Stimulated activated CD8-positive, alpha-beta memory T cell treated with anti-CD3 and anti-CD28 coated beads, Interleukin-4, amount 100 ng/mL, for 4 hours (primary cell): ENCODE data around the gene SNRPE.
"Not testable (repeated sequence)": the region's sequence is repeated elsewhere in the genome, so short reads cannot be mapped to it uniquely, and the experiment has no call there.

Source experiments
- DNase-seq, 2 donors: peaks; one replicate each; pipeline ENCODE4 v3.0.0-alpha.2; 2020; ENCODE audit warnings: low read depth in 2 of 2, low spot score in 1 of 2

SNRPE gene

DNA sequence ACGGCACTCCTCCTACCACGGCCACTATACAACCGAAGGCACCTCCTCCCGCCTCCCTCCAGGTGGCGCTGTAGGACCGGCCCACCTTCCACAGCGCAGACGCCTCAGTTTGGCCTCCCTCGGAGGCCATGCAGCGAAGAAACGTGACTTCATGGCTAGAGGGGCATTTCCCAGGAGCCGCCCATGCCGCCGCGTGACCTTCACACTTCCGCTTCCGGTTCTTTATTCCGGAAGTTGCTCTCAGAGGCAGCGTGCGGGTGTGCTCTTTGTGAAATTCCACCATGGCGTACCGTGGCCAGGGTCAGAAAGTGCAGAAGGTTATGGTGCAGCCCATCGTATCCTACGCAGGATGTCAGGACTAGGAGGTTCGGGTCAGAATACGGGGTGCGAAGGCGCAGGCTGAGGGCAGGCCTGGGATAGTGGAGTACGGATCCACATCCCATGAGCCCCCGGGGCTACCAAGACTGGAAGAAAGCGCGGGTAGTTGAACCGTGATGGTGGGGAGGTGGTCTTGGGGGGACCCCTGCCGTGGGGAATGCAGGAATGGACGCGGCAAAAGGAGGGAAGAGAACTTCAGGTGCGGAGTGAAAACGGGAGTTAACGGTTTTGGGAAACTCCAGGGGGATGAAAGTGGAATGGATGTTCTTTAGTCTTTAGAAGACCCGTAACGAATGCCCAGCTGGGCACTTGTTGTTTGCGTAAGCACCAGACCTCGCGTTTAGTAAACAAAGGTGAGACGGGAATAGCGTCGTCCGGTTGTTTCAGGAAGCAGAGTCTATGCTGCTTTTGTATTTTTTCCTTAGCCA, at the start of gene SNRPE:
TSS of gene SNRPE (plus strand) at position 221 of the 806 bp plus-strand sequence. CDS start at position 282, 61 bp downstream.
- peak; percentile 91 for DNase-seq

DNA sequence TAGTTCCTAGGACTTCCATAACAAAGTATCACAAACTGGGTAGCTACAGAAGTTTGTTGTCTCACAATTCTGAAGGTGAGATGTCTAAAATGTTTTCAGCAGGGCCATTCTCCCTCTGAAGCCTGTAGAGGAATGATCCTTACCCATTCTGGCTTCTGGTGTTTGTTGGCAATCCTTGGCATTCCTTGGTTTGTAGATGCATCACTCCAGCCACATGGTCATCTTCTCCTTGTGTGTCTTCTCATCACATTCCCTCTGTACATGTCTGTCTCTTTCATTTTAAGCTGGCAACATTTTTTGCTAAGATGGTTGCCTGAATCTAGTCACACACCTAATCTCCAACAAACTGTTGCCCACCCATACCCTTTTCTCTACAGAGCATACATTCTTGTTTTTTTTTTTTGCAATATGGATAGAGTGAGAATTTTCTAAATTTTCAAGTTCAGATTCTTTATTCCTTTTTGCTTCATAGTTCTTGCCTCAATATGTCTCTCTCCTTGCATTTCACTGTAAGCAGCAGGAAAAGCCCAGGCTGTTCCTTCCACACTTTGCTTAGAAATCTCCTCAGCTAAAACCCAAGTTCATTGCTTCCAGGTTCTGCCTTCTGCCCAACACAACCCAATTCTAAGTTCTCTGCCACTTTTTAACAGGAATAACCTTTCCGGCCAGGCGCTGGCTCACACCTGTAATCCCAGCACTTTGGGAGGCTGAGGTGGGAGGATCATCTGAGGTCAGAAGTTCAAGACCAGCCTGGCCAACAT, 47.6 kb upstream of the SNRPE start:
- no peak for DNase-seq

- DNase-seq, result no peak
Measured at GRCh38 chr1:203818399-203818798, 43.0 kb upstream of the SNRPE start.

DNA sequence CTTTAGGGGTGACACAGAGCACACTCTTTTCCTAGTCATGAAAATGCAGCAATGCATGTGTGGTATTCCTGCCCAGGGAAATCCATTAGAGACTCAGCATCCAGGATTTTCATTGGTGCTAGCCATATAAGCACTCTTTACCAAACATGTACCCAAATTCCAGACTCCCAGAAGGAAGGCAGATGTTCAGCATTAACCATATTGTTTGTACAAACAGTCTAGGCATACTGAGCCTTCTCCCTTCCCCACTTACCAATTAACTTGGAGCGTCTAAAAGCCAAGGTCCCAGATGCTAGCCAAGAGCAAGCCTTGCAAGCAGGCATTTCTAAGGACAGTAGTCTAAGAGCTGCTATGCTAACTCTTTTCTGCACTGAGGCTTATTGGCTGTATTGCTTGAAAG, 38.1 kb upstream of the SNRPE start:
- no peak for DNase-seq

GRCh38 chr1:203826175-203826574, 35.2 kb upstream of the SNRPE start:
- no peak for DNase-seq

DNA sequence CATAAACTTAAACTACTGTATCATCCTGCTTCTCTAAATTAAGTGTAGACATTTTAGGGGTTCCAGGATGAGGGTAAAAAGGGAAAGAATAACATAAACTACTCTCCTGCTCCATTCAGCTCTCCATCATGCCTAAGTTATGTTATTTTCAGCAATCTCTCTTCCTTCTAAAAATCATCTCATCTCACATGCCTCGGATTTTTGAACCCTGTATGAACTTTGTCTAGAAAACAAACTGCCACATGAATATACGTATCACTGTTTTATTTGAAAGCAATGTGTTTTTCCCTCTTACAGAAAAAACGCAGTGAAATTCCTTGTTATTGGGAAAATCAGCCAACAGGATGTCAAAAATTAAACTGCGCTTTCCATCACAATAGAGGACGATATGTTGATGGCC, 33.4 kb upstream of the SNRPE start:
- no peak for DNase-seq

- no peak for DNase-seq
Measured at GRCh38 chr1:203828503-203828902, 32.9 kb upstream of the SNRPE start.

DNA sequence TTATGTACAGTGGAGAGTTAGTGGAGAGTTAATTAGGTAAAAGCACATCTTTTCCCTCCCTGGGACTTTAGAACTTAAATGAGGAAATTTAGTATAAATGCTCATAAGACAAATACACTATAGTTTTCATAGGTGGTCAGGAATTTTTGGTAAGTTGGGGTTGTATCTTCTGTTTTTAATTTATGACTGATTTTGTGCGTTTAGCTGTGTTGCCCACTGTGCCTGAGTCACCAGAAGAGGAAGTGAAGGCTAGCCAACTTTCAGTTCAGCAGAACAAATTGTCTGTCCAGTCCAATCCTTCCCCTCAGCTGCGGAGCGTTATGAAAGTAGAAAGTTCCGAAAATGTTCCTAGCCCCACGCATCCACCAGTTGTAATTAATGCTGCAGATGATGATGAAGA, 32.2 kb upstream of the SNRPE start:
- DNase-seq, result not testable (repeated sequence)

- no peak for DNase-seq
Measured at GRCh38 chr1:203835476-203835875, 25.9 kb upstream of the SNRPE start.

DNA sequence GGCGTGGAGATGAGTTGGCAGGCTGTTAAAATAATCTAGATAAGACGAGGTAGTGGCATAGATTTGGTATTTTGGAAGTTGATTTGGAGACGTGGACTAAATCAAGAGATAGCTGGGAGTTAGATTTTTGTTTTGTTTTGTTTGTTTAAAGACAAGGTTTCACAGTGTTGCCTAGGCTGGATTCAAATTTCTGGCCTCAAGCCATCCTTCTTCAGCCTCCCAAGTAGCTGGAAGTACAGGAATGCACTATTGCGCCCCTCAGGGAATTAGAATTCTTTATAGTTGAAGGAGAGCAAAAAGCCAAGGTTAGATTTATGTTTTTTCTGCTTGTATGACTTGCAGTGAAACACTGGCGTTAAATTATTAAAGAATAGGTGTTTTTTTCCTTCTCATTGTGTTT, 22.3 kb upstream of the SNRPE start:
- no peak for DNase-seq

GRCh38 chr1:203840208-203840808, 21.1 kb upstream of the SNRPE start:
- no peak for DNase-seq

DNA sequence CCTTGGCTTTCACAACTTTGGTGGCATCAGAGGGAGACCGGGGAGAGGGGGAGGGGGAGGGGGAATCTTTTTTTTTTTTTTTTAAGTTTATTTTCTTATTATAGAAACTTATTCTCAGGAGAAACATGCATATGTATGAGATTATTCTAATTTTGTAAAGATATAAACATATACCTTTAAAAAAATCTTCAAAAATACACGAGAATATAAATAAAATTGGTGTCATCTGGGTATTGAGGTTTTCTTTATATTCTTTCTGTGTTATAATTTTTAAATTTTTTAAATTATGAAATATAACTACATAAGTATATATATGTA, 18.9 kb upstream of the SNRPE start:
- no peak for DNase-seq

- no peak for DNase-seq
Measured at GRCh38 chr1:203843435-203843834, 18.0 kb upstream of the SNRPE start.

- not testable (repeated sequence) for DNase-seq
Measured at GRCh38 chr1:203853112-203853511, 8.3 kb upstream of the SNRPE start.

GRCh38 chr1:203858055-203858454, 3.3 kb upstream of the SNRPE start:
- no peak for DNase-seq

GRCh38 chr1:203858975-203859374, 2.4 kb upstream of the SNRPE start:
- no peak for DNase-seq

GRCh38 chr1:203860396-203861025, 888 bp upstream of the SNRPE start:
- DNase-seq, result no peak

GRCh38 chr1:203867802-203868201, 6.4 kb downstream of the SNRPE start:
- no peak for DNase-seq

DNA sequence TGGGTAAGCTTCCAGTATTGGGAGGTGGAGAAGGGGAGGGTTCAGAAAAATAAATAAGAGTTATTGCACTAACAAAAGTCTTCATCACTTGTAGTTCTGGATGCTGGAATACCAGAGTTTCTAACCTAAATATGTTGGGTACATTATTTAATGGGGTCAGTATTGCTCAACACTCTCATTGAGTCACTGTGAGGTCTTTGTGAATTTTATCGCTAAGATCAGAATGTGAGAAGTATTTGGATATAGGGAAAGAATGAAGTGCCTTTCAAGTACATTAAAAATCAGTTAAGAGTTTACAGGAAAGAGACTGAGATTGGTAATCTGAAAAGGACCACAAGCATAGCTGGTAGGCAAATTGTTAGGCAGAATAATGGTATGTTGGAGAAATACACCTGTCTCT, 8.8 kb downstream of the SNRPE start:
- DNase-seq, result no peak

DNA sequence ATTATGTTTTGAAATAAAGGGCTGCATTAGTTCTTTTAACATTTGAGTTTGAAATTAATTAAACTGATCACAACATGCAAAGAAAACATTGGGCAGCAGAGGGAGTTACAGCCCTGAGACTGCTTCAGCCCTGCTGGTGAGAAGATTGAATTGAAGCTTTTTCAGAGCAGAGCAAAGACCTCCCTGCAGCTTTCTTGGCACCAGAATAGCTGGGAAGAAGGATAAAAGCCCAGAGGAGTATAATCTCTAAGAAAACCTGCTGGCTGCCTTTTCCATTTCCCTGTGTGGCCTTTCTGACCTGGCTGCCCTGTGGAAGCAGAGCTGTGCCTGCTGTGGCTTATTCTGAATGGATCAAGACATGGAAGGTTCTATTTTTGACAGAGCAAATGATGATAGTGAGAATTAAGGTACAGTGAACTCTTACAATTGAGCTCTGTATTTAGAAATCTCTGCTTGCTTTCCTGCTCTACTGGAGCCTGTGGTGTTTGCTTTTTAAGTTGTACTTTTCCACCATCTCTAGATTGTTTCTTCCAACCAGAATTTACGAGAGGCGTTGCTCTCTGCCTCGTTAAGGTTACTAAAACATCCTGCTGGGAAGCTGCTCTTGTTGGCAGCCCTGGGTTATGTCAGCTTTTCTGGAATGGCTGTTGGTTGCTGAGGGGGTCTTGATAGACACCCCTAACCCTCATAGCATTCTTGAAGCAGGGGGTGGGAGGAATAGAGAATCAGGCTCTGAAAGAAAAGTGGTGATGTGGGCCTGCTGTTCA, 9.9 kb downstream of the SNRPE start:
- DNase-seq, result no peak

GRCh38 chr1:203873094-203873493, 11.7 kb downstream of the SNRPE start:
- no peak for DNase-seq
